PC-3 (cell line): ENCODE results near the gene USP40. TPM values are rescaled to one million over a fixed set of nuclear protein-coding genes. Genes with fewer than 3 reads are reported as not detected.

ENCODE experiments used
- ATAC-seq: fragments of 200-7000 bp; cut with Tn5 transposase; 2 replicates; pipeline ENCODE4 v1.9.1; 2020; ENCODE audit warnings: mild to moderate bottlenecking, moderate library complexity
- BruUV-seq: library from RNA; stranded (reverse); fragments of 400-500 nt; replicated peaks from 2 replicates; lab custom pipeline; 2021; lab: Mats Ljungman, UMichigan
- CTCF ChIA-PET: fragments of 300-600 bp; sonication (Branson Sonifier 250); formaldehyde crosslinking; loops from one replicate; lab custom pipeline; 2022; ENCODE audit warnings: antibody characterized with exemption; lab: Charles Lee
- POLR2A ChIA-PET: fragments of 300-600 bp; sonication (Branson Sonifier 250); formaldehyde crosslinking; loops from one replicate; lab custom pipeline; 2022; ENCODE audit warnings: antibody characterized with exemption; ENCODE audit not compliant: unreplicated experiment; lab: Charles Lee
- DNase-seq: peaks from one replicate; pipeline ENCODE4 v3.0.0-alpha.2; 2015
- H2AFZ ChIP-seq: fragments of 300-600 bp; sonication (generic); 2 replicates; pipeline ENCODE4 v1.6.0; 2016; ENCODE audit warnings: antibody characterized with exemption, low read length
- H3F3A ChIP-seq: fragments of 300-600 bp; sonication (generic); one replicate; pipeline ENCODE4 v1.6.0; 2017; ENCODE audit warnings: antibody characterized with exemption, low read length, control low read depth, mild to moderate bottlenecking; ENCODE audit not compliant: unreplicated experiment
- H3K27ac ChIP-seq: fragments of 300-600 bp; sonication (generic); 2 replicates; pipeline ENCODE4 v1.5.1; 2016; ENCODE audit warnings: mild to moderate bottlenecking, low read length
- H3K27me3 ChIP-seq: fragments of 300-600 bp; sonication (generic); 2 replicates; pipeline ENCODE4 v1.6.1; 2016; ENCODE audit warnings: low read length, mixed read lengths
- H3K36me3 ChIP-seq: fragments of 300-600 bp; sonication (generic); 2 replicates; pipeline ENCODE4 v1.6.1; 2016; ENCODE audit warnings: low read depth, mixed run types, low read length, mixed read lengths
- H3K4me1 ChIP-seq: fragments of 300-600 bp; sonication (generic); 2 replicates; pipeline ENCODE4 v1.5.1; 2016; ENCODE audit warnings: low read length; ENCODE audit not compliant: insufficient read depth
- H3K4me2 ChIP-seq: fragments of 300-600 bp; sonication (generic); 2 replicates; pipeline ENCODE4 v1.6.0; 2016; ENCODE audit warnings: low read length
- H3K4me3 ChIP-seq: fragments of 300-600 bp; sonication (generic); 2 replicates; pipeline ENCODE4 v1.5.1; 2016; ENCODE audit warnings: mild to moderate bottlenecking, low read length, mixed read lengths
- H3K79me2 ChIP-seq: fragments of 300-600 bp; sonication (generic); 2 replicates; pipeline ENCODE4 v1.6.1; 2017; ENCODE audit warnings: low read length, mixed read lengths
- H3K9ac ChIP-seq: fragments of 300-600 bp; sonication (generic); 2 replicates; pipeline ENCODE4 v1.6.0; 2016; ENCODE audit warnings: mild to moderate bottlenecking, low read length
- H3K9me2 ChIP-seq: fragments of 300-600 bp; sonication (generic); replicated peaks from 2 replicates; pipeline ENCODE4 v1.6.1; 2016; ENCODE audit warnings: mixed run types, low read length, mixed read lengths
- H3K9me3 ChIP-seq: fragments of 300-600 bp; sonication (generic); 2 replicates; pipeline ENCODE4 v1.6.1; 2016; ENCODE audit warnings: low read length, mixed read lengths
- H4K20me1 ChIP-seq: fragments of 300-600 bp; sonication (generic); 2 replicates; pipeline ENCODE4 v1.6.1; 2016; ENCODE audit warnings: low read length, mixed read lengths
- CTCF ChIP-seq: fragments of 300-600 bp; sonication (generic); conservative IDR thresholded peaks from 2 replicates; pipeline ENCODE4 v1.5.1; 2017; ENCODE audit warnings: antibody characterized with exemption, low read depth, mild to moderate bottlenecking, low read length
- EZH2 ChIP-seq: fragments of 300-600 bp; sonication (generic); IDR thresholded peaks from one replicate; pipeline ENCODE4 v1.6.1; 2017; ENCODE audit warnings: antibody characterized with exemption, mild to moderate bottlenecking, low read length; ENCODE audit not compliant: unreplicated experiment
- EZH2phosphoT487 ChIP-seq: fragments of 300-600 bp; sonication (generic); IDR thresholded peaks from 2 replicates; pipeline ENCODE4 v1.6.1; 2018; ENCODE audit warnings: mild to moderate bottlenecking, antibody characterized with exemption, low read length, borderline replicate concordance
- intact Hi-C: fragments of 100-400 bp; cut with micrococcal nuclease; formaldehyde crosslinking; loops from 2 replicates; pipeline ENCODE4 v1.9.0; 2023
- total RNA-seq: library from RNA; depleted of rRNA; stranded (reverse); fragments of >200 nt; gene quantifications from 2 replicates; pipeline ENCODE4 v1.2.3, GENCODE V29; 2014

The USP40 gene
- total RNA-seq, 1 experiment from 2014 or later, result 32.1 TPM

DNA sequence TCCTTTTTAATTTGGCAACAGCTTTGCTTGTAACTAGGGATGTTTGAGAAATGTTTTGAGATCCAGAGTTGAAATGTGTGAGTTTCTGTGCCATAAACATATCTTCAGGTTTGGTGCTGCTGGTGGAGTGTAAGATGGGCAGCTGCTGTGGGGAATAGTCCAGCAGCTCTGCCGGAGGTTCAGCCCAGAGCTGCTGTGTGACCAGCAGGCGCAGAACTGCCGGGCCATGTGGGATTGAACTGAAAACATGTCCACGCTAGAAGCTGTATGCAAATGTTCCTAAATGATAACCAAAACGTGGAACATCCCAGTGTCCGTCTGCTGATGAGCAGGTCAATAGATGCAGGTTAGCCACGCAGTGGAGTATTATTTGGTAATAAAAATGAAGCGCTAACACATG is 112.7 kb downstream of the USP40 start:
- 0 out of 2 replicates have a peak, but pooled peaks cover under 1% of the 10 kb centered on the region for H3K4me1 ChIP-seq
- intact Hi-C loops, result no loop called here
- no peaks in the 10 kb centered on the region for H3K27me3 ChIP-seq
- ChIA-PET CTCF (no interaction called here), POLR2A (no interaction called here)
- DNase-seq (no peak), ATAC-seq (no peak)
- no peak overlapping the region for H3K4me2 ChIP-seq
- no peaks in the 10 kb centered on the region for H3F3A ChIP-seq
- H2AFZ ChIP-seq, result no peak overlapping the region
- H3K4me3 ChIP-seq, result no peak overlapping the region
- H3K27ac ChIP-seq, result no peak overlapping the region
- H3K9ac ChIP-seq, result no peak overlapping the region
- no peaks in the 10 kb centered on the region for H3K9me3 ChIP-seq
- peaks cover 73% of the 10 kb centered on the region for H3K36me3 ChIP-seq
- H3K9me2 ChIP-seq, result no peaks in the 10 kb centered on the region
- TF ChIP-seq CTCF, result no peak
- TF ChIP-seq EZH2, result no peak
- no peak for TF ChIP-seq EZH2phosphoT487
- BruUV-seq, result no TSS peak
- H4K20me1 ChIP-seq, result no peaks in the 10 kb centered on the region
- H3K79me2 ChIP-seq, result no peaks in the 10 kb centered on the region

GRCh38 chr2:233453111-233453915 is 113.3 kb downstream of the USP40 start:
- CTCF ChIA-PET, result no interaction called here
- POLR2A ChIA-PET, result no interaction called here

More at GRCh38 chr2:233453111-233453915, 113.3 kb downstream of the USP40 start:
- Histone ChIP-seq H3K27ac (no peak overlapping the region), H3K4me3 (no peak overlapping the region), H3F3A (no peaks in the 10 kb centered on the region), H3K27me3 (no peaks in the 10 kb centered on the region), H2AFZ (no peak overlapping the region), H3K4me2 (no peak overlapping the region), H3K9ac (no peak overlapping the region), H3K4me1 (0 out of 2 replicates have a peak, but pooled peaks cover 3% of the 10 kb centered on the region), H3K9me2 (no peaks in the 10 kb centered on the region), H4K20me1 (no peaks in the 10 kb centered on the region), H3K36me3 (peaks cover 79% of the 10 kb centered on the region), H3K79me2 (no peaks in the 10 kb centered on the region), H3K9me3 (no peaks in the 10 kb centered on the region)
- ATAC-seq (no peak), DNase-seq (no peak)
- no TSS peak for BruUV-seq
- intact Hi-C loops, result no loop called here
- no peak for TF ChIP-seq EZH2phosphoT487
- TF ChIP-seq CTCF, result no peak
- TF ChIP-seq EZH2, result no peak
